Measurements from ENCODE around the gene CEP19.
A peak's percentile ranks its signal among the peaks of the same experiment; 100 is the strongest.

Gene CEP19

GRCh38 chr3:196707566-196707965 lies 4.5 kb downstream of the CEP19 start:
- no peak for FAIRE-seq

DNA sequence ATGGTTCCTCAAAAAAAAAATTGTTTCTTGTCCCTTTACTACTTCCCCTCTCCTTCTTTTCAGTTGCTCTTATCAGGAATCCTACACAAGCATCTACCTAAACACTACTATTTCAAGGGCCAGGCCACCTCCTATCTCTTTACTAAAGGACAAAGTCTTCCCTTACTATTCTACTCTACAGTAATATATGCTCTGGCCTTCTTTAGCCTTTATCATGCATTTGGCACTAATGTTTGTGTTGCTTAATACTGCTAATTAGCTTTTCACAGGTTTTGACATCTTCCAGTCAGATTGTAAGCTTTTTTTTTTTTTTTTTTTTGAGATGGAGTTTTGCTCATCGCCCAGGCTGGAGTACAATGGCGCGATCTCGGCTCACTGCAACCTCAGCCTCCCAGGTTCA lies 5.3 kb downstream of the CEP19 start:
- FAIRE-seq, result no peak

DNA sequence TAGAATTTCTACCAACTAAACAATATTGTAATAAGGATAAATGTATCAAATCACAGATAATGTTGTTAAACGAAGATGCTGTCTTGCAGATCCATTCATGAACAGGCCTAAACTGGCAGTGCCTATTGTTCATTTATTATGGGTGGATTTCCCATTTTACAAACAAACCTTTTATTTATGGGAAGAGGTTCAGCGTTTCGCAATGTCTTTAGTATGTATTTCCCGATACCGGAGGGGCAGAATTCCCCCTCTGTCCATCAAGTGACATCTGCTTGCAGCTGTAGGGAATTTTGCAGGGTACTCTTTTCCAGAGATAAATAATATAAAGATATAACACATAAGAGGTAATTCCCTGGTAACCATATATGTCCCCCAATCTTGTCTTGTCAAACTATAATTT lies 5.7 kb downstream of the CEP19 start:
- FAIRE-seq, result no peak

- FAIRE-seq, result no peak
Observed at GRCh38 chr3:196700801-196701200, 11.2 kb downstream of the CEP19 start.

DNA sequence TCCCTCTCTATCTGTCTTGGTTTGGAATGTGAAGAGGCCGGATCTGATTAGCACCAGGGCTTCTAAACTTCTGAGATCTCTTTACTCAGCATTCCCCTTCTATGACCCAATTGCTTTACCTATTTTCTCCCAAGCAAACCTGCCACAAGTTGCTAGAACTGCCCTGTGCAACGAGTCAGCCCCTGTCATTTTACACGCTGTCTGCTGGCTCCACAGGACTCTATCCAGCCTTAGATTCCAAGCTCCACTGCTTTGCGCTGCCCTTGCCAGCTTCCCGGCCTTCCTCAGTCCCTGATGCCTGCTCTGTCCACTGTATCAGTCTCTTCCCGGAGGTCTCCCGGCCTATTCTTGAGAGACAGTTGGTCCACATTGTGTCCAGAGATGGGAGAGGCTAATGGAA lies 12.3 kb downstream of the CEP19 start:
- FAIRE-seq, result no peak

DNA sequence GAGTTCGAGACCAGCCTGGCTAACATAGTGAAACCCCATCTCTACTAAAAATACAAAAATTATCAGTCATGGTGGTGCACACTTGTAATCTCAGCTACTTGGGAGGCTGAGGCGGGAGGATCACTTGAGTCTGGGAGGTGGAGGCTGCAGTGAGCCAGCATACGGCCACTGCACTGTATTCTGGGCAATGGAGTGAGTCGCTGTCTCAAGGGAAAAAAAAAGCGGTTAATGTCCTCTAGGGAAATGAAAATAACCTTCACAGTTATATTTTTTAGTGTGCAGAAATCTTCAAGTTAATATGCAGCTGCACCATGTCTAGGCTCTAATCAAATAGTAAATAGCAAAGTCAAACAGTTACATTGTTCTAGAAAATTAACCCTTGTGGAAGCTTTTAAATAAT lies 14.8 kb downstream of the CEP19 start:
- no peak for FAIRE-seq

- FAIRE-seq, result no peak
Observed at GRCh38 chr3:196695849-196696226, 16.2 kb downstream of the CEP19 start.

DNA sequence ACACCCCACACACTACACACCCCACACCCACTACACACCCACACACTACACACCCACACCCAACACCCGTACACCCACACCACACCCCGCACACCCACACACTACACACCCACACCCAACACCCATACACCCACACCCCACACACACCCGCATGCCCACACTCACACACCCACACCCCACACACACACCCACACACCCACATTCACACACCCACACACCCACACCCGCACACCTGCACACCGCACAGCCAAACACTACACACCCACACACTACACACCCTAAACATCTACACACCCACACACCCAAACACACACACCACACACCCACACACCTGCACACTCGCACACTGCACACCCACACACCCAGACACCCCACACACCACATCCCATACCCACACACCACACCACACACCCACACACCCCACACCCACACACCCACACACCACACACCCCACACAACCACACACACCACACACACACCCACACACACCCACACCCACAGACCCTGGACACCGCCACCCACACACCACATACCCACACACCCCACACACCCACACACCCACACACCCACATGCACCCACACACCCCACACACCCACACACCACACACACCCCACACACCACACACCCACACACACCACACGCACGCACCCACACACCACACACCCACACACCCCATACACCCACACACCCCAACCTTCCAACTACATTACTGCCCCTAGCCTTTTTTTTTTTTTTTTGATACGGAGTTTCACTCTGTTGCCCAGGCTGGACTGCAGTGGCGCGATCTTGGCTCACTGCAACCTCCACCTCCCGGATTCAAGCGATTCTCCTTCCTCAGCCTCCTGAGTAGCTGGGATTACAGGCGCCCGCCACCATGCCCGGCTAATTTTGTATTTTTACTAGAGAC lies 16.9 kb downstream of the CEP19 start:
- no peak for FAIRE-seq

DNA sequence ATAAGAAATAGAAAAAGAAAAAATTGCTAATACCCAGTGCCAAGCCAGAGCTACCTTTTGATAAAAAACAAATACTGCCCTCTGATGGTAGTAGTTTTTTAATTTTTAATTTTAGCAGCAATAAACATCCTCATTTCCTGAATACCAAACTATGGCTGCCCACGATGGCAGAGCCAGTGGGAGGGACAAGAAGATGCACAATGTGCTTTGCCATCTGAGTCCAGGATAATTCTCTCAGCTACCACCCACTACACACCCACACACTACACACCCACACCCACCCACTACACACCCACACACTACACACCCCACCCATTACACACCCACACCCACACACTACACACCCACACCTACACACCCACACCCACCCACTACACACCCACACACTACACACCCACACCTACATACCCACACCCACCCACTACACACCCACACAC lies 17.8 kb downstream of the CEP19 start:
- FAIRE-seq, result no peak

- FAIRE-seq, result no peak
Observed at GRCh38 chr3:196691386-196691785, 20.7 kb downstream of the CEP19 start.

GRCh38 chr3:196689941-196690660 lies 21.9 kb downstream of the CEP19 start:
- no peak for FAIRE-seq

DNA sequence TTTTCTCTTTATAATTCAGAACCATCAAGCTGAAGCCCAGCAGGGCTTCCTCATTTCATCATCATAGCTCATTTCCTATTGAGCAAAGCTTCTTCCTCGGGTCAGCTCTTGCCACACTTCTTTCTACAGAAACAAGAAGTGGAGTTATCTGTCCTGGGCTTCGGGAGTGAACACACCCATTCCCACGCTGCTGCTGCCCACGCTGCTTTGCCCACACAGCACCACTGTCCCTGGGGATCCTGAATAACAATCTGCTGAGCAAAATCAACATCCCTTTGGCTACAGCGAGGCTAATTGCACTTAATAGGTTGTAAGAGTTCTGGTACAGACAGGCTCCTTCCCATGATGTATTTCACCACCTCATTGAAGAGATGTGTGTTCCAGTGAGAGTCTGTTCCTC lies 23.7 kb downstream of the CEP19 start:
- FAIRE-seq, result no peak

DNA sequence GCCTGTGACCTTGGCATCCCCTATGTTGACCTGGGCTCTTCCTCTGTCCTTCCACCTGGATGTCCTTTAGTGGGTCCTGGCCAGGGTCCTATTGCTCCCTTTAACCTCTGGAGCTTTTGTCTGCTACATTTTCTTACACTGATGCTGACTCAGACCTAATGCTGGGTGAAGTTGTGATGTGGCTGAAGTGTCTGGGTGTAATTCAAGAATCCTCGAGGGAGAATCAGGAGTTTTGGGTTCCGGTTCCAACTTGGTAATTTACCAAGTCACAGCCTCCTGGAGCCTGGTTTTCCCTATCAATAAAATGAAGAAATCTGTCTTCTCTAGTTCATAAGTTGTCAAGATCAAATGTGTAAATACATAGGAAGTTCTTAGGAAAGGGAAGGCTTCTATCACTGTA lies 25.6 kb downstream of the CEP19 start:
- FAIRE-seq, result no peak

- FAIRE-seq, result peak; percentile 78
Observed at GRCh38 chr3:196684548-196685407, 27.3 kb downstream of the CEP19 start.

DNA sequence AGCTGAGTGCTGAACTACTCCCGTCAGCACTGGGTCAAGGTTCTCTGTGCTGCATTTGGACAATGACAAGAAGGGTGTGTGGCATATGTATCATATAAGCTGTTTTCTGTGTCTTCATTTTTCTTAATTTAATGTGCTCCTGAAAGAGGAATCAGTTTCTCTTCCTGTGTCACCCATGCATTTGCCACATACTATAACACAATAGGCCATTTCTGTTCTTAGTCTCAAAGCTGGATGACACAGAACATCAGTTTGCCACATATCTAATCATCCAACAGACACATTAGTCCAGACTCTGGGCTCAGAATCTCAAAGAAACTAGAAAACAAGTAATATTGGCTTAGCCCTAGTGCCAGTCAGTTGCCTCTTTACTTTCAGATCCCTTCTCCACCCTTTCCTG lies 34.1 kb downstream of the CEP19 start:
- no peak for FAIRE-seq

- FAIRE-seq, result no peak
Observed at GRCh38 chr3:196677353-196677752, 34.7 kb downstream of the CEP19 start.

GRCh38 chr3:196673632-196674031 lies 38.4 kb downstream of the CEP19 start:
- FAIRE-seq, result no peak

DNA sequence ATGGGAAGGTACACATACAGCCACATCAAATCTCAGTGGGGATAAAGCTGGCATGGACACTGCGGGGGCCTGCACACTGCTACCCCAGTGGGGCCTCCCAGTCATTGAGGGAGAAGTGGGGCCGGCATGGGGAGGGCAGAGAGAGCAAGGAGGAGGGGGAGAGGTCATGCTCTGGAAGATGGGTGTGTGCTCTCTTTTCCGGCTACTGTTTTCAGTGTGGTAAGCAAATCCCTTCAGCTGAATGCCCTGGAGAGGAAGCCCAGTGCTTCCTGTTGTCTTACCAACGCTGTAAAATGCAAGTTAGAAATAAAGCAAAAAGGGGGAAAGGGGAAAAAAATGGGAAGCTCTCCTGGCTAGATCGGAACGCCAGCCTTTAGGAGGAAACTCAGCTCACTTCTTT lies 41.7 kb downstream of the CEP19 start:
- FAIRE-seq, result no peak

DNA sequence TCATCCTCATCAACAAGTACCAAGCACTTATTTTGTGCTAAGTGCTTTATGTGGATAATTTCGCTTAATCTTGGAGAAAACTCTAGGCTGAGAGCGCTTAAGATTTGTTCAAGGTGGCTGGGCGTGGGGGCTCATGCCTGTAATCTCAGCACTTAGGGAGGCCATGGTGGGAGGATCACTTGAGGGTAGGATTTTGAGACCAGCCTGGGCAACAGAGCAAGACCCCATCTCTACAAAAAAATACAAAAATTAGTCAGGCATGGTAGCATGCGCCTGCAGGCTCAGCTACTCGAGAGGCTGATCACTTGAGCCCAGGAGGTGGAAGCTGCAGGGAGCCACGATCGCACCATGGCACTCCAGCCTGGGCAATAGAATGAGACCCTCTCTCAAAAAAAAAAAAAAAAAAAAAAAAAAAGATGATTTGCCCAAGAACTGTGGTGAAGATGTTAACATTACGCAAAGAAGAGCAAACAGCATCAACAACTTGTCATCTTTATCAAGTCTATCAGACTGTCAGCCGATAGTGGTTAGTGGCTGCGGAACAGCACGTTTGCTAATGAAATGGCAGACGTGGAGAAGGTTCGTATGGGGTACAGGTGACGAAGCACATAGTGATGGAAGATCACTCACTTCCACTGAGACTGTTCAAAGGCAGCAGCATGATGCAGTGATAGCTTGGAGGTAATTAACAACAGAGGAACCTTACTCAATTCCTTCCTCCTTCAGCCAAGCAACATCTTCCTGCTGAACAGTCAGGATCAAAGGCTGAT lies 44.8 kb downstream of the CEP19 start:
- FAIRE-seq, result no peak

- peak; percentile 13 for FAIRE-seq
Observed at GRCh38 chr3:196666001-196666867, 45.8 kb downstream of the CEP19 start.
